ENCODE measurements around the gene TBX1.

GRCh38 chr22:19727310-19728150, 33.0 kb upstream of the TBX1 start:
- TF ChIP-seq ZNF274 (IDR thresholded peaks at IDR 0.05; ENCODE audit: borderline replicate concordance, extremely low read depth, low read length) (no peak), EZH2 (IDR thresholded peaks at IDR 0.05; ENCODE audit: low read depth, low read length, severe bottlenecking) (no peak), SP4 (IDR thresholded peaks at IDR 0.05; ENCODE audit: low read length) (no peak), CEBPB (IDR thresholded peaks at IDR 0.05; ENCODE audit: low read depth, low read length) (no peak)
